Cardiac septum (tissue), 1 donor: ENCODE data around the gene MAN2A1. TPM values are rescaled to one million over a fixed set of nuclear protein-coding genes. Genes with fewer than 3 reads are reported as not detected.
"Not testable (repeated sequence)": the region's sequence is repeated elsewhere in the genome, so short reads cannot be mapped to it uniquely, and the experiment has no call there.

Experiments used
- DNase-seq: peaks from one replicate; pipeline ENCODE4 v3.0.0-alpha.2; 2020; ENCODE audit warnings: low spot score
- intact Hi-C: fragments of 100-400 bp; cut with DNase I; formaldehyde crosslinking; loops from one replicate; pipeline ENCODE4 v1.14.0; 2022
- total RNA-seq: library from RNA; stranded (reverse); fragmentation: NEBNext Ultra II Directional; extraction: Animal tissue kit (Norgen Biotek cat#: 25700); gene quantifications from one replicate; pipeline ENCODE4 v1.2.1, GENCODE V29; 2021
- donor health status: DM: no; HTN: no; CAD: no.

The MAN2A1 gene
- total RNA-seq, 1 donor from 2014 or later, result 9.9 TPM

DNA sequence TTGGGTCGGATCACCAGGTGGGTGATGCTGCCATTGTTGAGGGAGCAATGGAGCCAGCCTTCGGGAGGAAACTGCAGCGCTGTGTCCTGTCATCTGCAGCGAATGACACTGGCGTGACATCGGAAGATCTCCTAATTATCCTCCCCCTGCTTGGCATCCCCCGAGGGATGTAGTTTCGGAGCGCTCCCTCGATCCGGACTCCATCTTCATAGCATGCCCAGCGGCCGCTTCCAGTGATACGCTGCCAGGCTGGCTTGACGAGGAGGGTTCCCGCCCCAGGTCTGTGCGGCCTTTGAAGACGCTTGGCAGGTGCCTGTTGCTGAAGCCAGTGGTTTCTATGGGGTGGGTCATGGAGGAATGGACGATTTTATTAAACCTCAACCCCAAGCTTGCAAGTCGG lies 194.9 kb downstream of the MAN2A1 start:
- no peak for DNase-seq
- intact Hi-C loops, result no loop called here

DNA sequence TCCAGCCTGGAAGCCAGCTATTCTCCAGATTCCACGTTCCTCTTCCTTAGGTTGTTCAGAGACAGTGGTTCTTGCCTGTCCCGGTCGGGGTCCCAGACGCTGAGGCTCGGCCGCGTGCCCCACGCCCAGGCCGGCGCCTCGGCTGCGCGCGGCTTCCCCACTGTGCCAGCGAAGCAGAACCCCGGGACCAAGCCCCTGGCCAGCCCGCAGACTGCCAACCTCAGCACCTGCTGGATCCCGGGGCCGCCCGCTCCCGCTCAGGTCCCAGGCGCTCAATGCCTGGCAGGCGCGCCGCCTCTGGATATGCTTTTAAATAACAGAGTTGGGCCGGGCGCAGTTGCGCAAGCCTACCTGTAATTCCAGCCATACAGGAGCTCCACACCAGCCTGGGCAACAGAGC lies 195.5 kb downstream of the MAN2A1 start:
- no peak for DNase-seq
- intact Hi-C loops, result no loop called here

DNA sequence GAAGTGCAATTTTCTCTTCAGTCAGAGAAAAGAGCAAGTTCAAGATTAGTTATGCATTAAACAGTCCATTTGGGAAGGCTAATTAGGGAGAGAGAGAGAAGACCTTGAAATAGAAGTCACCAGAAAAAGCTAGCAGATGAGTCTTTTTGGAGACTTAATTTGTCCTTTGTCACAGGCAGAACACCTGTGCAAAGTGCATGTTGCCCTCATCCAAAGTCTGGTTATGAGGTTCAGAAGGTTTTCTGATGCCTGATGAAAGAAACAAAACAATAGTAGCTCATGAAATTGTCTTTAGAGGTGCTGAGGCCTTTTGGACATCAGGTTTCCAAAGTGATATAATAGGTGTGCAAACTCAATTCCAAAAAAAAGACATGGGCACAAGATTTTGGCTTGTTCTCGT lies 199.3 kb downstream of the MAN2A1 start:
- no peak for DNase-seq
- intact Hi-C loops, result no loop called here

DNA sequence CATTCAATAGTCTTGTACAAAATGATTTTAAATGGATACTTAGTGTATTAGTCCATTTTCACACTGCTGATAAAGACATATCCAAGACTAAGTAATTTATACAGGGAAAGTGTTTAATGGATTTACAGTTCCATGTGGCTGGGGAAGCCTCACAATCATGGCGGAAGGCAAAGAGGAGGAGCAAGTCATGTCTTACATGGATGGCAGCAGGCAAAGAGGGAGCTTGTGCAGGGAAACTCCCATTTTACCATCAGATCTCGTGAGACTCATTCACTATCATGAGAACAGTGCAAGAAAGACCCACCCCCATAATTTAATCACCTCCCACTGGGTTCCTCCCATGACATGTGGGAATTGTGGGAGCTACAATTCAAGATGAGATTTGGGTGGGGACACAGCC lies 203.5 kb downstream of the MAN2A1 start:
- DNase-seq, intact Hi-C loops: not testable (repeated sequence)

DNA sequence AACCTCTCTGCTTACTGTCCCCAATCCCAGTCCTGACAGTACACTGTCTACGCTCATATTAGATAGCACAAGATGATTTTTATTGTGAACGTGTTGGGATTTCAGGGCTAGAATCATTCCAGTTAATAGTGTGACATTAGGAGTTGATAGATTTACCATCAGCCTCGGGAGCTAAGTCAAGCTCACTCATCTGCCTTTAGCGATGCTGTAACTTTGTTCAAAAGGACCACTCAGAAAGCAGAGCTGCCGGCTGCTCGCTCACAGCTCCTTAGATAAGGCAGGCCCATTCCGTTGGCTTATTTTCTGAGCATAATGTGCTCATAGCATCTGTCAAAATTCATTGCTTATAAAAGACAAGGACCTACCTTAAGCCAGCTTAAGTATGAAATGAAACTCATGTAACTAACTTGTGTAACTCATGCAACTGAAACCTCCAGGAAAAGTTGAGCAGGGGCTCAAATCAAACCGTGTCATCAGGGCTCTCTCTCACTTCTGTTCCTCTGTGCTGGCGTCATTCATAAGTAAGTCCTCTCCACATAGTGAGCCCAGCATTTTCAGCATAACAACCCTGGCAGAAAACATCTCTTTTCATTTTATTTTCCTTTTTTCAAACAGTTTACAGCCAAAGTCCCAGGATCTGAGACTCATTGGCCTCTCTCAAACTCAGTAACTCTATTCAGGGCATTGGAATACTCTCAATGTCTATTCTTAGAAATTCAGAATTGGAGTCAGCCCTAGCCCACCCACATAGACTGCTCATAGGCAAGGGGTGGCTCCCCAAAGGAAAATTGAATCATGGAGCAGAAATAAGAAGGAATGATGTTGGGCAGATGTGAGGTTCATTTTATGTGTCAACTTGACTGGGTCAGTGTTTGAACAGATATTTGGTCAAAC lies 208.8 kb downstream of the MAN2A1 start:
- no peak for DNase-seq
- intact Hi-C loops, result no loop called here

DNA sequence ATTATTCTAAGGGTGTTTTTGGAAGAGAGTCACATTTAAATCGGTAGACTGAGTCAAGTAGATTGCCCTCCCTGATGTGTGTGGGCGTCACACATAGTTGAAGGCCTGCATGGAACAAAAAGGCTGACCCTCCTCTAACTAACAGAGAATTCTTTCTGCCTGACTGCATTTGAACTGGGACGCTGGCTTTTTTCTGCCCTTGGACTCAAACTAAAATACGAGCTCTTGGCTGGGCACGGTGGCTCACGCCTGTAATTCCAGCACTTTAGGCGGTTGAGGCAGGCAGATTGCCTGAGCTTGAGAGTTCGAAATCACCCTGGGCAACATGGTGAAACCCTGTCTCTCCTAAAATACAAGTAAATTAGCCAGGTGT lies 209.4 kb downstream of the MAN2A1 start:
- intact Hi-C loops, result no loop called here
- DNase-seq, result no peak

DNA sequence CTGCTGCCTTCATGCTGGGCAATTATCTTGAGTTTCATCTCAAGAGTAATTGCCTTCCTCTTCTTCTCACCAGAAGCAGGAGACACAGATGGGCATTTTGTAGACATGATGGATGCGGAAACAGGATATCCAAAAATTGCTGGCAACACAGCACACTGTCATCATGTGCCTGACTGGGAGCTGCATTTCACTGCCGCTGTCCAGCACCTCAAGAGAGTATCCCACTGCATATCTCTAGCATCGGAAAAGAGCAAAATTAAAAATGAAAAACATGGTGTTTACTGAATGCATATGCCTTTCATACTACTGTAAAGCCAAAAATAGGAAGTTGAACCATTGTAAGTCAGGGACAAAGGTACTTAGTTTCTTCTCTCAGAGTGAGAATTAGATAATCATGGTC lies 210.7 kb downstream of the MAN2A1 start:
- no peak for DNase-seq
- intact Hi-C loops, result no loop called here

DNA sequence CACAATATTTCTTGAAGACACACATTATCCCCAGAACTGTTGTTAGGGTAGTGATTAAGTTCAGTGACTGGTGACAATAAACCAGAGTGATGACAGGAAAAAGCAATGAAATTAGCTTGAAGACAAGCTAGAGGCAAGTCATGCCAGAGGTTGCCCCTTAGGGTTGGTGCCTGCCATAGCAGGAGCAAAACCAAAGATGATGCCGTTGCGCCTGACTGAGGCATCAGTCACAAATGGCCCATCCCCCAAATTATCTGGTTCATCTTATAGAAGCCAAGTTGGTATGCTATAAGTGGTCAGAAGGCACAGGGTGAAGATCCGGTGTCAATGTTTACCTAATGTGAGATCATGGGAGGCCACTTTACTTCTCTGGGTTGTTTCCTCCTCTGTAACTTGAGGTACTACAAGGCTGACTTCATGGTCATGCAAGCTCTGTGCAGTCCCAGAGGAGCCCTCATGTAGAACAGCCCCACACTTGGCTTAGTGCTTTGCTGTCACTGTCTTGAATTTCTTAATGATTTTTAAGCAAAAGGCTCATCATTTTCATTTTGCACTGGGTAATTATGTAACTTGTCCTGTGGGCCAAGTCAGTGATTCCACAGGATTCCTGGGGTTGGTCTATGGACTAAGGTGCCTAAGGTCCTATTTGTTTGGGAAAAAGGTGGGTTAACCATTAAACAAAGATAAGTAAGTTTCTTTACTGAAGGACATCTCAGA lies 211.3 kb downstream of the MAN2A1 start:
- intact Hi-C loops, result no loop called here
- no peak for DNase-seq

DNA sequence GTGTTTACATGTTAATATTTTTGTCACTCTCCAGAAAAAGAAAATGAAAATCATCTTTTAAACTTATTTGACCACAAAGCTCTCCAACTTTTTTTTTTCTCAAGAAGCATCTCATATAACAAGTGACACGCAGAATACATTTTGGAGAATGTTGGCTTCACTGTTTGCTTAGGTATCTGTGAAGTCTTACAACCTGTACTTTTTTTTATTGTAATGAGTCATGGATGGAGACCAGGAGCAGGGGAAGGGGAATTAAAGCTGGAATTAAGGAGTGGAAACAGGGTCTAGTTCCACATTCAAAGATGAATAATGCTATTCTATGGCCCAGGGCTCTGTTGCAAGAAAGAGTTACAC lies 211.9 kb downstream of the MAN2A1 start:
- intact Hi-C loops, result no loop called here
- DNase-seq, result no peak

DNA sequence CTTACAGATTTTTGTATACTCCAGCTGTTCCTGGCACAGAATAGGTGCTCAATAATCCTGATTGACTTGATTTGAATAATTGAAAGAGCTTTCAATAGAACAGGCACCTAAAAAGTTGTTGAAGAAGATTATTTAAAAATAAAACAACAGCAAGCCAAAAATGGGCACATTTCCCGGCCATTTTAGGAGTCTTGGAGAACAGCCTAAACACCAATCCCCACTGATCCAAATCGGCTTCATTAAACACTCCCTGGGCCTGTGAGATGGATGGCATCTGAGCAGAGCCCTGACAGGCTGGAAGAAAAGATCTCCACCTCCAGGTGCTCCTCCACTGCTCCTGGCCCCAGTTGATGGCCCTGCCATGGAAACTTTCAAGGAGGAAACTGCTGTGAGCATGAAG lies 213.3 kb downstream of the MAN2A1 start:
- DNase-seq, result no peak
- intact Hi-C loops, result no loop called here

DNA sequence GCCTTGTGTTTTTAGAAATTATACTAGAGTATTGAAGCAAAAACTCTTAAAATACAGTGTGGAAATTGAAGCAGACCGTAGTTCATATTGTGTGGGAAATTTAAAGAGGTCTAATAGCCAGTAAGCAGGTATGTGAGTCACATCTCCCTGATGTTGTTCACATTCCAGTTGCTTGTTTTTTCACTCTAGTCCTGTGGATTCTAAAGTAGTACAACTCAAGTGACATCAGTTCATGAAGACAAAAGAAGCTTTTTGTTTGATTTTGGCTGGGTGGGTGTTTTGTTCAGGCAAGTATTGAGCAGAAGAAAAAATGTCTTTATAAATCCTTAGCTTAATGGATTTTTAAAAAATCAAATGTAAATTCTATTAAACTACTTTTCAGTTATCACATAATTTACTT lies 216.2 kb downstream of the MAN2A1 start:
- no peak for DNase-seq
- intact Hi-C loops, result no loop called here

DNA sequence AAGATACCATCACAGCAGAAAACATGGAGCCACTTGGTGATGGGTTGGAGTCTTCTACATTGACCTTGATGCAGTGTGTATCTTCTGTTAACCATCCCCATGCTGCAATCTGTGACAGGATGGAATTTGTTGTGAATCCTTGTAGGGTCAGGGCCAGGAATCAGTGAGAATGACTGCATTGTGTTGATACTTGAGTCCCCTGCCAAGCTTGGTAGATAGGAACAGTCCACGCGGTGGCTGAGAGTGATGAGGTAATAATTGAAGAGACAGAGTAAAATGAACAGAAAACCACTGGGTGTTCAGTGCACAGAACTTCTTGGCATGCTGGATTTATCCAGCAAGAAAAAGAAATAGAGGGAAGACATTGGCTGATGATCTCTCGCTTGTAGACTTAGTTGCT lies 217.5 kb downstream of the MAN2A1 start:
- intact Hi-C loops, result no loop called here
- DNase-seq, result no peak

DNA sequence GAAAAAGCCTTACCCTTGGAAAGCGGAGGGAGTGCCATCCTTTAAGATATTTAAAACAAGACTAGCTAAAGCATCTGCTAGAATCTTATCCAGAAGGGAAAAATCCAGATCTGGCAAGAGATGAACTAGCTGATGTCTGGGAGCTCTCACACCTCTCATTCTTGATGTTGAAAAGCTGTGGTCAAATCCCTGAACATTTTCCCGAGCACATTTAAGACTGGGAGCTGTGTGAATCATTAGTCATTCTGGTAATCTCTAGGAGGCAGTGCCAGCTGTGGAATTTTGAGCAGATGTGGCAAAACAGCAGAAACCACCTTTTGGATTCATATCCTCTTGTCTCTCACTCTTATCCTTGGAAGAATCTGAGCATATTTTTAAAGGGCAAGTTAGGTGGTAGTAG lies 218.0 kb downstream of the MAN2A1 start:
- intact Hi-C loops, result no loop called here
- DNase-seq, result no peak

DNA sequence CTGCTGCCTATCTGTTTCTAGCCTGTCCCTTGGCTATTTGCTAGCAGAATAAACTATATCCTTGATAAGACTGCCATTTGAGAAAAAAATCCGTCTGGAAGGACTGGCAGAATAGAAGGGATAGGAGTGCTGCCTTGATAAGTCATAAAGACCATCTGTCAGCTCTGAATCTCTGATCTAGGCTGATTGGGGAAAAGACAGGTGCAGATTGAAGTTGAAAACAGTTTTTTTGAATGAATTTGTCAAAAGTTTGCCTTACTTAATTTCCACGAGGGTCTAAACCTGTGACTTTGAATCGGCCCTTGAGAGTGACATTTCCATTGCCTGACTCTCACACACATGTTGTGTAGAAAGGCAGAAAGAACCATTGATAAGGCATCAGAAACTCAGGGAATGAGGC lies 218.6 kb downstream of the MAN2A1 start:
- intact Hi-C loops, result no loop called here
- DNase-seq, result no peak

DNA sequence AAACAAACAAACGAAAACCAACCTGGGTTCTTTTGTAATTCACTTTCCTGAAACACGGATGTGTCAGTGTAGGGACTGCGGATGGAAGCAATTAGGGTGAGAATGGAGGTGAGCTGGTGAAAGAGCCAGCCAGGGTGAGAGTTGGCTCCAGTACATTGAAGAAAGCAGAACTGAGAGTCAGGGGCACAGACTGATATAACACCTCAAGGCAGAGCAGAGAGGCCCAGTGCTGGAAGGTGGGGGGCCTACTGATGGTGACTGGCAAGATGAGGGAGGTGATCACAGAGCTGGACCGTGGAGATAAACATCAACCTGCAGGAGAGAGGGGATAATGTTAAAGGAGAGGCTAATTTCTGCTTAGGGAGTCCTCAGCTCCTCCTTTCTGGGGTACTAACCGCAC lies 221.1 kb downstream of the MAN2A1 start:
- intact Hi-C loops, result no loop called here
- no peak for DNase-seq

DNA sequence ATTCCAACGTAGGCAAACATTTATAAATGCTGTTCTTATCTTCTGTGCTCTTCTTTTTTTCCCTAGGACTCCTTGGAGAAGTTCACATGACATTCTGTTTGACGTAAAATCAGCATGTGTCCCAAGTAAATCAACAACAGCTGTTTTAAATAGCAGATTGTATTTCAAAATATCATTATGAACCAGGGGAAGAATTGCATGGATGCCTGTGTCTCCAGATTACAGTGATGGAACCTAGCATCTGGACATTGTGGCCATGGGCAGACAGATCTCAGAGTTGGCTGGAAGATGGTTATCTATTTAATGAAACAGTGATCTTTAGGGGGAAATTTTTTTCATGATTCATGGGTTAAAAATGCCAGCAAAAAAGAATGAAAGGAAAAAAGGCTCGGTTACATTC lies 222.0 kb downstream of the MAN2A1 start:
- intact Hi-C loops, result no loop called here
- DNase-seq, result no peak

DNA sequence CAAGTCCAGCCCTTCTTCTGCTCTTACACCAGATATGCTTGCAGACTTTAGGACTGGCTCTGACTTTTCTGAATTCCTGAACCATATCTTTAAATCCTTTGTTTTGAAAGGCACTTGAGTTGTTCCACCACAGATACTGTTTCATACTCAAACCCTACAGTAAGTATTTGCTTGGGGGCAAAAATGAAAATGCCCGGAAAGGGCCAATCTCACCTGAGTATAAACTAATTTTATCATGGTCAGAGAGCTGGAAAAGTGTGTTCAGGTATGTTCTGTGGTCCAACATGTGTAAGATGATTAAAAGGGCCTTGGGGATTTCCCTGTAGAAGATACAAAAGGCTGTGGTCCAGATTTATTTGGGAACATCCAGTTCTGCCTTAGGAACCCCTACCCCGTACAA lies 225.2 kb downstream of the MAN2A1 start:
- DNase-seq, result no peak
- intact Hi-C loops, result no loop called here

DNA sequence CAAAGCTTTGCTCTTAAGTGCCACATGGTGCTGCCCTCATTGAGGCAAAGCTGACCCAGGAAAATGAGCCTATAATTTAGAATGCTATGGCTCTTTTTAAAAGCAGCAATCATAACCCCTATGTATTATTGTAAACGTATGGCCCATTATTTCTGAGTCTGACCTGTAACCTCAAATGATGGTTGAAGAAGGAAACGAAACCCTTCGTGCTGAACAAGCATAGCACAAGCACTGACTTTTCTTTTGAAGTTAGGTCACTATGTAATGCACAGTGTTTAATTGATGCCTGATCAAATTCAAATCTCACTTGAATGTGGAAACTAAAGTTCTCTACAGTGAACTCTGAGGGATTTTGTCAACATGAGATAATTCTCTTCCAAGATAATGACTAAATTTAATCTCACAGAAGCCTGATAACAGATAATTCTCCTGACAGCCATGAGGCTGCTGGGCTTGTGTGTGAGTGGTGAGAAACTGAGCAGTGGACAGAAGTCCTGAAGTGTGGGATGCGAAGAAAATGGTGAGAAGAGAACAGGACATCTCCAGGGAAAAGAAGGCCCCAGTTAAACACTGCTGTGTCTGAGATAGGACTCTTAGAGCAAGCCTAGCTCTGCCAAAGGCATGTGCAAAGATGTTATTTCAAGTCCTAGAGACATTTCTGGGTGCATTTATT lies 226.9 kb downstream of the MAN2A1 start:
- DNase-seq, result no peak
- intact Hi-C loops, result no loop called here
